SJCRH30 (cell line): ENCODE results near the gene ZNF333. TPM values are rescaled to one million over a fixed set of nuclear protein-coding genes. Genes with fewer than 3 reads are reported as not detected.
"Not testable (repeated sequence)": the region's sequence is repeated elsewhere in the genome, so short reads cannot be mapped to it uniquely, and the experiment has no call there.

Source experiments
- DNase-seq, 2 experiments: peaks; one replicate each; pipeline ENCODE4 v3.0.0-alpha.2; 2015 to 2020
- H3K27ac ChIP-seq: fragments of 250-450 bp; sonication (Bioruptor Pico); 2 replicates; pipeline ENCODE4 v1.5.1; 2020; ENCODE audit warnings: mild to moderate bottlenecking, moderate library complexity
- H3K27me3 ChIP-seq: fragments of 250-450 bp; sonication (Bioruptor Pico); 2 replicates; pipeline ENCODE4 v1.5.1; 2020; ENCODE audit warnings: mild to moderate bottlenecking, moderate library complexity
- H3K36me3 ChIP-seq: fragments of 250-450 bp; sonication (Bioruptor Pico); 2 replicates; pipeline ENCODE4 v1.5.1; 2020; ENCODE audit warnings: mild to moderate bottlenecking, moderate library complexity
- H3K4me1 ChIP-seq: fragments of 250-450 bp; sonication (Bioruptor Pico); 2 replicates; pipeline ENCODE4 v1.5.1; 2020; ENCODE audit warnings: mild to moderate bottlenecking, moderate library complexity
- H3K4me3 ChIP-seq: fragments of 250-450 bp; sonication (Bioruptor Pico); 2 replicates; pipeline ENCODE4 v1.5.1; 2020; ENCODE audit warnings: mild to moderate bottlenecking, moderate library complexity
- H3K9me3 ChIP-seq: fragments of 250-450 bp; sonication (Bioruptor Pico); replicated peaks from 2 replicates; pipeline ENCODE4 v1.5.1; 2020; ENCODE audit warnings: mild to moderate bottlenecking, moderate library complexity
- total RNA-seq: library from RNA; depleted of rRNA; stranded (reverse); fragments of >200 nt; shearing (Covaris generic); gene quantifications from 2 replicates; pipeline ENCODE4 v1.2.3, GENCODE V29; 2014; rRNA removed

ZNF333 gene
- total RNA-seq, 1 experiment from 2014 or later: 14.4 TPM

GRCh38 chr19:14781713-14782536 is 92.1 kb downstream of the ZNF333 start:
- not testable (repeated sequence) for H3K4me3 ChIP-seq, DNase-seq, H3K27ac ChIP-seq, H3K4me1 ChIP-seq, H3K9me3 ChIP-seq, H3K36me3 ChIP-seq, H3K27me3 ChIP-seq

- Histone ChIP-seq H3K4me3 (no peak overlapping the region), H3K36me3 (no peaks in the 10 kb centered on the region), H3K4me1 (peaks cover 7% of the 10 kb centered on the region; the same call in 1 of the 2 replicates), H3K27ac (no peak overlapping the region), H3K27me3 (no peaks in the 10 kb centered on the region; the same call in 1 of the 2 replicates), H3K9me3 (0 out of 2 replicates have a peak, but pooled peaks cover 3% of the 10 kb centered on the region)
- no peak for DNase-seq
Measured at GRCh38 chr19:14782626-14783409, 93.0 kb downstream of the ZNF333 start.

Other genes starting within 250 kb of the ZNF333 start
- gene PTGER1, start 214.7 kb upstream of the ZNF333 start, total RNA-seq: 1.2 and 1.7 TPM in 2 replicates
- gene GIPC1, start 193.9 kb upstream of the ZNF333 start, total RNA-seq: 67.4 and 71.1 TPM in 2 replicates
- 166 and 178 TPM in 2 replicates for gene DNAJB1, start 171.7 kb upstream of the ZNF333 start, total RNA-seq
- gene TECR, start 160.5 kb upstream of the ZNF333 start, total RNA-seq: 188 and 189 TPM in 2 replicates
- gene NDUFB7, start 118.0 kb upstream of the ZNF333 start, total RNA-seq: 240 and 323 TPM in 2 replicates
- gene CLEC17A, start 107.0 kb upstream of the ZNF333 start, total RNA-seq: 0.04 TPM in 1 of 2 replicates, not detected in the other
- not detected in 2 replicates for gene ADGRE3, start 15.2 kb upstream of the ZNF333 start, total RNA-seq
- 0.66 and 0.85 TPM in 2 replicates for gene ADGRE2, start 88.5 kb downstream of the ZNF333 start, total RNA-seq
- not detected in 2 replicates for gene OR7A5, start 145.1 kb downstream of the ZNF333 start, total RNA-seq
- gene OR7C1, start 145.1 kb downstream of the ZNF333 start, total RNA-seq: 0.02 TPM in 1 of 2 replicates, not detected in the other
- not detected in 2 replicates for gene OR7A10, start 158.9 kb downstream of the ZNF333 start, total RNA-seq
- gene OR7A17, start 196.1 kb downstream of the ZNF333 start, total RNA-seq: not detected in 2 replicates